ENCODE data around the gene CMSS1.

CMSS1 gene

DNA sequence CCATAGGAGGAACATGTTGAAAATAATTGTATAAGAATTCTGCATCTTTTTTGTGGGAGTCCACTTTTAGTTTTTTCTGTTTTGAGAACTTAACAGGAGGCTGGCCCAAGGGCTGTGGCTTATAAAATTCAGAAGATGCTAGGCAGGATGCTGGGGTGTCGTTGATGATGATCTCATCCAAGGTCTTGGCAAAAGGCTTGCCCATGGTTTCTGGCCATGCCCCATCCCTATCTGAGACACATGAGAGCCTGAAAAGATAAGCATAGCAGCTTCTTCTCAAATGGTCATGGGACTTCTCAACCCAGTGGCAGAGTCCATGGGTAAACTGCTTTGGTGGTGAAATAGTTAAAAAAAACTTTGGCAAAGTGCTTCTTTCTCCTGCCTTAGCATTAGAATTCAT lies 35.2 kb downstream of the CMSS1 start:
- TF ChIP-seq ARNT (IDR thresholded peaks at IDR 0.05) (no peak), FOXA1 (IDR thresholded peaks at IDR 0.05) (no peak), SP1 (IDR thresholded peaks at IDR 0.05) (no peak), BHLHE40 (IDR thresholded peaks at IDR 0.05; ENCODE audit: borderline replicate concordance) (no peak), NFRKB (IDR thresholded peaks at IDR 0.05) (no peak), ZNF384 (IDR thresholded peaks at IDR 0.05) (no peak), CTBP1 (IDR thresholded peaks at IDR 0.05; ENCODE audit: borderline replicate concordance) (no peak), SUZ12 (IDR thresholded peaks at IDR 0.05) (no peak), FOXM1 (IDR thresholded peaks at IDR 0.05; ENCODE audit: borderline replicate concordance) (no peak), LEF1 (IDR thresholded peaks at IDR 0.05; ENCODE audit: borderline replicate concordance) (no peak), TARDBP (IDR thresholded peaks at IDR 0.05) (no peak), FOXK2 (IDR thresholded peaks at IDR 0.05) (no peak)
- no peak for DNase-seq (ENCODE audit: extremely low spot score)
- POLR2A ChIA-PET, result no interaction called here
- CTCF ChIA-PET, result no interaction called here

DNA sequence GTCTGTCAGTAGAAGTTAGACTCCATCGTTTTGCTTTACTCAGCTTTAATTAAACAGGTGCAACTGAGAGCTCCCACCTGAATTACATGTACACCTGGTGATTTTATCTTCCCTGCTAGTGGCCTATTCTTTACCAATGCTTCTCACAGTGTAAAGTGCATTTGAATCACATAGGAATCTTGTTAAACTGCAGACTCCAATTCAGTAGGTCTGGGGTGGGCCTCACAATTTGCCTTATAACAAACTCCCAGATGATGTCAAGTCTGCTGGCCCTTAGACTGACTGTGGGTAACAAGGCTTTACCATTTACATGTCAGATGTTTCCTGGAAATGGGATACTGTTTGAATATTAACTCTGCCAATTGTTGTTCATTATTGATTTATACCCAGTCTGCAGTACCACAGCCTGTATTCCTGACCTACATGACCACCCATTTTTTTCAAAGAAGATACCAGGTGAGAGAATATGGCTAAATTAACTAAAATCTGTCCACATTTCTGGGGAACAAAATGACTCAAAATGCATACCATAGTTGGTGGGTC lies 37.2 kb downstream of the CMSS1 start:
- no peak for TF ChIP-seq SP1 (IDR thresholded peaks at IDR 0.05)
- no peak for TF ChIP-seq HDGF (IDR thresholded peaks at IDR 0.05; ENCODE audit: borderline replicate concordance)
- TF ChIP-seq, protein P1, sequence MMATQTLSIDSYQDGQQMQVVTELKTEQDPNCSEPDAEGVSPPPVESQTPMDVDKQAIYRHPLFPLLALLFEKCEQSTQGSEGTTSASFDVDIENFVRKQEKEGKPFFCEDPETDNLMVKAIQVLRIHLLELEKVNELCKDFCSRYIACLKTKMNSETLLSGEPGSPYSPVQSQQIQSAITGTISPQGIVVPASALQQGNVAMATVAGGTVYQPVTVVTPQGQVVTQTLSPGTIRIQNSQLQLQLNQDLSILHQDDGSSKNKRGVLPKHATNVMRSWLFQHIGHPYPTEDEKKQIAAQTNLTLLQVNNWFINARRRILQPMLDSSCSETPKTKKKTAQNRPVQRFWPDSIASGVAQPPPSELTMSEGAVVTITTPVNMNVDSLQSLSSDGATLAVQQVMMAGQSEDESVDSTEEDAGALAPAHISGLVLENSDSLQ (IDR thresholded peaks at IDR 0.05), result no peak
- no peak for TF ChIP-seq NFRKB (IDR thresholded peaks at IDR 0.05)
- no peak for TF ChIP-seq L3MBTL2 (conservative IDR thresholded peaks at IDR 0.05)
- no peak for TF ChIP-seq BHLHE40 (IDR thresholded peaks at IDR 0.05; ENCODE audit: borderline replicate concordance)
- TF ChIP-seq TARDBP (IDR thresholded peaks at IDR 0.05), result no peak
- TF ChIP-seq CTBP1 (IDR thresholded peaks at IDR 0.05; ENCODE audit: borderline replicate concordance), result no peak
- no peak for TF ChIP-seq FOXA1 (IDR thresholded peaks at IDR 0.05)
- TF ChIP-seq ZNF384 (IDR thresholded peaks at IDR 0.05), result no peak
- no peak for TF ChIP-seq LEF1 (IDR thresholded peaks at IDR 0.05; ENCODE audit: borderline replicate concordance)
- TF ChIP-seq SUZ12 (IDR thresholded peaks at IDR 0.05), result no peak
- TF ChIP-seq FOXK2 (IDR thresholded peaks at IDR 0.05), result no peak
- no peak for TF ChIP-seq FOXM1 (IDR thresholded peaks at IDR 0.05; ENCODE audit: borderline replicate concordance)
- no peak for TF ChIP-seq ARNT (IDR thresholded peaks at IDR 0.05)
- no peak for TF ChIP-seq ELF4 (IDR thresholded peaks at IDR 0.05)
- ChIA-PET CTCF (interaction anchor here (0.6 kb wide), 1 partner anchor 1330 kb away, joined by 4 read pairs; no protein-coding TSS in a partner anchor), POLR2A (no interaction called here)
- no peak for DNase-seq (ENCODE audit: extremely low spot score)

DNA sequence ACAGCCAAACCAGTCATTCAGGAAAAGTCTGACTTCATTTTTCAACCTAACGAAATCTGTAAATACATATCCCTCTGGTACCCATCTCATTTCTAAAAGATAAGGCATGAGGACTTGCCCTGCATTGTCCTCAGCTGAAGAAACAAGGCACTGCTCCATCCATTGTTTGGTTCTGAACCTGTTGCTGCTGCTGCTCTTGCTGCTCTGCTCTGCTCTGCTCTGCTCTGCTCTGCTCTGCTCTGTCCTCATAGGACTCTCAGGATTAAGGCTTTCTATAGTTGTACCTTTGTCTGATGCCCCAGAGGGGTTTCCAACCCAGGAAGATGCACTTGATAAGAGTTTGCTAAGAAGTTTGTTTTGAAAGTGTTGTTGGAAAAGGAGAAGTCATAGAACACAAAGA lies 38.2 kb downstream of the CMSS1 start:
- DNase-seq (ENCODE audit: extremely low spot score), result no peak
- CTCF ChIA-PET, result interaction anchor here (0.7 to 0.8 kb wide), 2 partner anchors 11 to 19 kb away, joined by 3 to 4 read pairs; no protein-coding TSS in a partner anchor
- POLR2A ChIA-PET, result no interaction called here
- TF ChIP-seq, protein P1 (IDR thresholded peaks at IDR 0.05), result no peak

DNA sequence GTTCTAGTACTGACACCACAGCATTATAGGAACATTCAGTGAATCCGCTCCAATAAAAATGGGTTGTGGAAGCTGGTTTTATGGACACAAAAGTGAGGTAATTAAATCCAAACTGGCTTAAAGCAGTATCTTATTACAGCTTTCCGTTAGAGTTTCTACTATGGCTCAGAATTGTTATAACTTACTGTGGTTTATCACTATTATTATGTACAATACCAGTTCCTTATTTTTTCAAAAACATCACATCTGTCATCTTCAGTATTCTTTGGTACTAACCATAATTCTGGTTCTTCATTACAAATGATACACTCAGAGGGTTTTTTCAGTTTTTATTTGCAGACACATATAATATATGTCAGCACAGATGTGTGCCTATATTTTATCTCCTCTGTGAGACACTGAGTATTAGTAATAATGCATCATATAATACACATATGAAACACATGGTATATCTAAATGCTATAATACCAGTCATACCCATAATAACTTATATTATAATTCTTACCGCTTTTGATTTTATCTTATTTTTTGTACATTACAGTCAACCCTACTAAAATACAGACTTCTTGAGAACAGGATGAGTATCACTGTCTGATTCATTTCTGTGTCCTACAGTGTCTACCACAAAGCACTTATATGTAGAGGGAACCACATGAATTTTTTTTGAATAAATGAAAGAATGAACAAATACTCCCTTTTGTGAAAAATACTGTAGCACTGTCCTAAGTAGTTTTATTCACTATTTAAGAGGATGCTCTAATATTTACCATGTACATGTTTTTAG lies 39.0 kb downstream of the CMSS1 start:
- TF ChIP-seq FOXM1 (IDR thresholded peaks at IDR 0.05; ENCODE audit: borderline replicate concordance), result no peak
- no peak for TF ChIP-seq ZNF384 (IDR thresholded peaks at IDR 0.05)
- ChIA-PET CTCF (interaction anchor here (0.7 to 0.8 kb wide), 2 partner anchors 12 to 20 kb away, joined by 3 to 4 read pairs; no protein-coding TSS in a partner anchor), POLR2A (no interaction called here)
- DNase-seq (ENCODE audit: extremely low spot score), result no peak

DNA sequence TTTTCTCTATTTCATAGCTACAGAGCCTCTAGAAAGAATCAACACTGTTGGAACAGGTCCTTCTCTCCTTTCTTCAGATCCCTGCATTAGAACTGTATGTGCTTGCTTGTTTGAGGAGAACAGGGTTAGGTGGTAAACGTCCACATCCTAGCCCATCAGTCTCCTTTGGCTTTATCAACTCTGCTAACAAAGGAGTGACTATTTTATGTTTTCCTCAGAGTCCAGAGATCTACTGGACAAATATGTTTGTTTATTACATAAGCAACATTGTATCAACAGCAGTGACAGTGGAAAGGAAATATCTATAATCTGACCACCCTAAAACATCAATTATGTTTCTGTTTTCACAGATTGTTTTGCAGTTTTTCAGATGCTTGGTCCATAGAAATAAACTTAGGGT lies 39.6 kb downstream of the CMSS1 start:
- POLR2A ChIA-PET, result no interaction called here
- TF ChIP-seq ELF4 (IDR thresholded peaks at IDR 0.05) (no peak), HDGF (IDR thresholded peaks at IDR 0.05; ENCODE audit: borderline replicate concordance) (no peak), FOXK2 (IDR thresholded peaks at IDR 0.05) (no peak), SP1 (IDR thresholded peaks at IDR 0.05) (no peak), FOXA1 (IDR thresholded peaks at IDR 0.05) (no peak), BHLHE40 (IDR thresholded peaks at IDR 0.05; ENCODE audit: borderline replicate concordance) (no peak), FOXM1 (IDR thresholded peaks at IDR 0.05; ENCODE audit: borderline replicate concordance) (no peak), ARNT (IDR thresholded peaks at IDR 0.05) (no peak), SUZ12 (IDR thresholded peaks at IDR 0.05) (no peak), ZNF384 (IDR thresholded peaks at IDR 0.05) (no peak), CTBP1 (IDR thresholded peaks at IDR 0.05; ENCODE audit: borderline replicate concordance) (no peak)
- TF ChIP-seq, protein P1 (IDR thresholded peaks at IDR 0.05), result no peak
- CTCF ChIA-PET, result no interaction called here
- no peak for DNase-seq (ENCODE audit: extremely low spot score)

DNA sequence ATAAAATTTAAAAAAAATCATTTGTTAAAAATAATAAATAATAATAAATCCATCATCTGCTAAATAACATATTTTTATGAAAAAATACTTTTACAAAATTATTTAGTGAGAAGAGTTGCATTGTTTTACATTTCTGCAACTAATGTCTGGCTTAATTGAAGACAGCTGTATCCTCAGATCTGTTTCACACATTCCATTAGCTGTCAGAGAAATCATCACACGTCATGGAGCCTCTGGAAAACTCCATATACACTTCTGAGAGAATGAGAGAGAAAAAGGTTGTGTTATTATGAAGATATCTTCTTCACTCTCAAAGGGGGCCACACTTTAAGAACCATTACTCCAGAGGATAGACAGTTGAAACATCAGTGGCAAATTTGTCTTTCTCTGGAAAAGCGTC lies 40.8 kb downstream of the CMSS1 start:
- TF ChIP-seq FOXM1 (IDR thresholded peaks at IDR 0.05; ENCODE audit: borderline replicate concordance), result no peak
- TF ChIP-seq SUZ12 (IDR thresholded peaks at IDR 0.05), result no peak
- POLR2A ChIA-PET, result interaction anchor here (1.5 kb wide), 1 partner anchor 17 kb away, joined by 3 read pairs; no protein-coding TSS in a partner anchor
- CTCF ChIA-PET, result no interaction called here

More for the DNA sequence above, 40.8 kb downstream of the CMSS1 start:
- DNase-seq (ENCODE audit: extremely low spot score), result no peak
